Skin of body (tissue), 2 donors: ENCODE results near the gene PPTC7. TPM values are rescaled to one million over a fixed set of nuclear protein-coding genes. Genes with fewer than 3 reads are reported as not detected.
"Not testable (repeated sequence)": the region's sequence is repeated elsewhere in the genome, so short reads cannot be mapped to it uniquely, and the experiment has no call there.

Experiments
- DNase-seq: peaks from one replicate; lab custom pipeline; 2025; lab: John Stamatoyannopoulos, UW
- total RNA-seq: library from RNA; depleted of rRNA; stranded (reverse); fragments of >200 nt; gene quantifications from one replicate; pipeline ENCODE4 v1.2.3, GENCODE V29; 2014

The PPTC7 gene
- total RNA-seq, 1 donor from 2014 or later: 20.3 TPM

DNA sequence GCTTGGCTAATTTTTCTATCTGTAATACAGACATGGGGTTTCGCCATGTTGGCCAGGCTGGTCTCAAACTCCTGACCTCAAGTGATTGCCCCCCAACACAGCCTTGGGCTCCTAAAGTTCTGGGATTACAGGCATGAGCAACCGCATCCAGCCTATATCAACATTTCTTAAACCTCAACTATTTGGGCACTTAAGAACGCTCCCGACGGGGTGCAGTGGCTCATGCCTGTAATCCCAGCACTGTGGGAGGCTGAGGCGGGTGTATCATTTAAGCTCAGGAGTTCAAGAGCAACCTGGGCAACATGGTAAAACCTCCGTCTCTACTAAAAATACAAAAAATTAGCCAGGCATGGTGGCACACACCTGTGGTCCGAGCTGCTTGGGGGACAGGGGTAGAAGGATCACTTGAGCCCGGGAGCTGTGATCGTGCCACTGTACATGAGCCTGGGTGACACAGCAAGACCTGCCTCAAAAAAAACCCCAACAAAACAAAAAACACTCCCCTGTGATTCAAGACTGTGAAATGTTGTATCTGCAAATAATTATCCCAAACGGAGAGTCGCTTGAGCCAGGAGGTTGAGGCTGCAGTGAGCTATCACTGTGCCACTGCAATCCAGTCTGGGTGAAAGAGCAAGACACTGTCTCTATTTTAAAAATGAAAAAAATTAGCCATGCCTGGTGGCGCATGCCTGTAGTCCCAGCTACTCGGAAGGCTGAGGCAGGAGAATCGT, 21.5 kb downstream of the PPTC7 start:
- DNase-seq: no peak

DNA sequence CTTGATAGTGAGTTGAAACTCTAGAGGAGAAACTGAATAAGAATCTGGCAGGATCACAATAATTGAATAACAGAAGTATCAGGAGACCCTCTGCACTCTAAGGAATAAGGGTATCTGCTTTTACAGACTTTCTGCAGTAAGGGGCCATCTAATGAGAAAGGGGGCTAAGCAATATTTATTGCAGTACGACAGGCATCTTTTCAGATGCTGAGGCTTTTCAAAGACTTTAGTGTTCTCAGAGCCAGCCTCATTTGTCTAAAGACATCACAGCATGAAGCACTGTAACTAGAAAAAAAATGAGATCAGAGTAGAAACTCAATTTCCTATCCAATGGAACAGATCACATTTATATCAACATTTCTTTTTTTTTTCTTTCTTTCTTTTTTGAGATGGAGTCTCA, 22.2 kb downstream of the PPTC7 start:
- DNase-seq: no peak

DNA sequence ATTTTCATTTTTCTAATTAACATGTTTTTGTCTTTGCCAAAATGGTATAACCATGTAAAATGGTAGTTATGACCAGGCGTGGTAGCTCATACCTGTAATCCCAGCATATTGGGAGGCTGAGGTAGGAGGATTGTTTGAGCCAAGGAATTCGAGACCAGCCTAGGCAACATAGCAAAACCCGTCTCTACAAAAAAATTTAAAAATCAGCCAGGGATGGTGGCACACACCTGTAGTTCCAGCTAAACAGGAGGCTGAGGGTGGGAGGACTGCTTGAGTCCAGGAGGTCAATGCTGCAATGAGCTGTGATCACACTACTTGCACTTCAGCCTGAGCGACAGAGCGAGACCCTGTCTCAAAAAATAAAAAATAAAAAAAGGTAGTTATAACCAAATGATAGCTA, 23.1 kb downstream of the PPTC7 start:
- no peak for DNase-seq

DNA sequence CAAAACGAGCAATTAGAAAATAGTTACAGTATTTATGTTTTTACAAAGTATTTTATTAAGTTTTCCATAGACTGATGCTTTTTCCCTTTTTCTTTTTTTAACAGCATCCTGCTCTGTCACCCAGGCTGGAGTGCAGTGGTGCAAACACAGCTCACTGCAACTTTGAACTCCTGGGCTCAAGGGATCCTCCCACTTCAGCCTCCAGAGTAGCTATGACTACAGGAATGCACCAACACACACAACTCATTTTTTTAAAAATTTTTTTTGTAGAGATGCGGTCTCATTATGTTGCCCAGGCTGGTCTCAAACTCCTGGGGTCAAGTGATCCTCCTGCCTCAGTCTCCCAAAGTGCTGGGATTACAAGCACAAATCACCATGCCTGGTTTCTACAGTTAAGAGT, 24.2 kb downstream of the PPTC7 start:
- not testable (repeated sequence) for DNase-seq

DNA sequence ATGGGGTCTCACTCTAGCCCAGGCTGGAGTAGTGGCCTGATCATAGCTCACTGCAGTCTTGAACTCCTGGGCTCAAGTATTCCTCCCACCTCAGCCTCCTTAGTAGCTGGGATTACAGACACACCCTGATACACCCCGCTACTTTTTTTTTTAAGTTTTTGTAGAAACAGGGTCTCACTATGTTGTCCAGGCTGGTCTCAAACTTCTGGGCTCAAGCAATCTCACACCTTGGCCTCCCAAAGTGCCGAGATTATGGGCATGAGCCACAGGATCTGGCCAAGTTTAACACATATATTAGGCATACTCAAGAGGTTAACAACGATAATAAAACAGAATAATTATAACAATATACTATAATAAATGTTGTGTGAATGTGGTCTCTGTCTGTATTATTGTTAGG, 25.8 kb downstream of the PPTC7 start:
- DNase-seq: no peak

DNA sequence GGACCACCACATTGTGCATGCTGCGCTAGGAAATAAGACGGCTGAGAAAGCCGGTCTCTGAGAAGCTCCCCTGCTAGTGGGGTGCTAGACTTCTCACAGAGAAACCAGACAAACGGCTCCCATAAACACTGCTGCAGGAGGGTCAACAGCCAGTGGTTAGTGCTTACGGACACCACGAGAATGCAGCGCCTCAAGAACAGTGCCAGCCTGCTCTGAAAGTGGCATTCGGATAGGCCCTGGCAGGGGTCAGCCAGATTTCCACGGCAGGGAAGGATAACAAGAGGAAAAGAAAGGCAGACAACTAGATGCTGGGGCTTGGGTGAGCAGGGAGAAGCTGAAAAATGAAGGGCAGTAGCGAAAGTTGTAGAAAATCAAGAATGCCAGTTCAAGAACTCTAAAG, 26.4 kb downstream of the PPTC7 start:
- DNase-seq: no peak

DNA sequence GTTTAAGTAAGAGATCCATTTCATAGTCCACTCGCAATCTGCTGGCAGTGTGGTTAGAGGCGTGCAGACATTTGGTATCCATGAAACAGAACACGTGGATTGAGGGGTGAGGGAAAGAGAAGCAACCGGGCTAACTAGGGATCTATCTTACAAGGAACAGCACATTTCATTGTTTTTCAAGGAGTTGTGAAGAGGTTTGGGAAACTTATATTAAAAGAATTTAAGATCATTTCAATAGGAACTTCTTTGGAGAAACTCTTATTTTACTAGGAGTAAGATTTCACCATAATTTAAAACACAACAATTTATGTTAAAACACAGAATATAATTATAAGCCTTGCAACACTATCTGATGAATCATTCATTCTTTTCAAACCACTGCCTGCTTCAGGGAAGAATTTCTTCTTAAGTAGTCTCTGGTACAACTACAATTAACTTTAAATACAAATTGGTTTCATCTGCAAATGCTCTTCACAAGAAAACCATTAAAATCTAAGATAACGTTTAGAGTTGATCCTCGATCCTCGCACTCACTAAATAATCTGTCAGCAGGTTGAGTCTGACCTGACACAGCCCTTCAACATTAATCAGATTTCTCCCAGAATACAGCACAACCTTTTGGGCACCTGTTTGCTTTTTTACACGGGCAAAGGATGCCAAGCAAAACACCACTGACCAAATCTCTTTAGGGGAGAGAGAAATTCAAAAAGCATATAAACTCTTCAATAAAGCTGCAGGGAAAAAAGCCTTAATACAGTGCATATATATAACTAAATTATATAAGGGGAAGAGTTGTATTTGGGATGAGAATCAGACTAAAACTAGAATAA, 27.3 kb downstream of the PPTC7 start:
- peak; percentile 20 for DNase-seq

DNA sequence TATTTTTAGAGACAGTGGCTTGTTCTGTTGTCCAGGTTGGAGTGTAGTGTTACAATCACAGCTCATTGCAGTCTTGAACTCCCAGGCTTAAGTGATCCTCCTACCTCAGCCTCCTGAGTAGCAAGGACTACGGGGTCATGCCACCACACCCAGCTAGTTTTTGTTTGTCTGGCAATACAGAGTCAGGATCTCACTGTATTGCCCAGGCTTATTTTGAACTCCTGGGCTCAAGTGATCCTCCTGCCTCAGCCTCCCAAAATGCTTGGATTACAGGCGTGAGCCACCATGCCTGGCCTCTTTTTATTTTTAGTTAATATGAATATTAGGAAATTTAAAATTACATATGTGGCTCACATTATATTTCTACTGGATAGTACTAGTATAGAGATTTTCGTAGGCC, 28.9 kb downstream of the PPTC7 start:
- no peak for DNase-seq

DNA sequence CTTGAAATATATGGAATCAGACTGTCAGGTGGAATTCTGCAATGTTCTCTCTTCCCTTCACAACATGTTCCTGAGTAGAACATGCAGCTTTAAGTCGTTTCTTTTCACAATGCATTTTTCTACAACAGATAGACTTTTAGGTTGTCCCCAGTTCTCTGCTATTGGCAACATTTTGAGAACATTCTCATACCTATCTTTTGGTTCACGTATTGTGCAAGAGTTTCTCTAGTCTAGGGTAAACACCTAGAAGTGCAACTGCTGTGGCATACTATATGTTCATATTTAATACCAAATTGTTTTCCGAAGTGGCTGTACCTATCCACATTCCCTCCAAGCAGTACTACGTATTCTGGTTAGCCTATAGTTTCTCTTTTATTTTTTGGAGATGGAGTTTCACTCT, 32.1 kb downstream of the PPTC7 start:
- DNase-seq: no peak

DNA sequence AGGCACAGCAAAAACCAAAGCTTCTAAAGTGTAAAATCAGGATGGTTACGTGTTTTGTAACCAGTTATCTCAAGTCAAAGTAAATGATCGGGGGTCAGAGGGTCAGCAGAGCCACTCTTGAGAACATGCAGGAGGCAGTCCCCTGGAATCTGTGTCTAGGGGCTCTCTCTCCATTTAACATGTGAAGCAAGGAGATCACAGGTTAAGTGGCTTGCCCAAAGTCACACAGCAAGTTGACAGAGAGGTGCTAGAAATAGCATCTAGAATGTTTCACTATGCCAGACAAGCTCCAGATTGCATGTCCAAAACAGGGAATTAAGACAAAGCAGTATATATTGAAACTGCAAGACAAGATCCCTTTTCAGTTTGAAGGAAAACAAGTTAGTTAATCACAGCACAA, 33.4 kb downstream of the PPTC7 start:
- DNase-seq: no peak

DNA sequence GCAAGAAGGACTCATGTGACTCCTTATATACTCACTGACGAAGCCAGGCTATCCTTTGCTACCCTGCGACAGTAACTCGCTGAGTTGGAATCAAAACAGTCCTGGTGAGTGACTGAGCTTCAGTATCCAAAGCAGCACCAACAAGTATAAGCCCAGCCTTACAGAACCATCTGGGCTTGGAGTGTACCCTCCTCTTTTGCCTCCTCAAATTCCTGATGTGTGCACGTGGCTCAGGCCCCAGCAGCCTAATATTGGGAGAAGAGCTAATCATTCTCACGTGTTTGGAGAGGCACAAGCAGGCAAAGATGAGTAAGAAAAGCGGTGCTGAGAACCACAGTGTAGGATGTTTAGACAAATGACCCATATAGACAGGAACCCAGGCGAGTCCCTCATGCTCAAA, 34.4 kb downstream of the PPTC7 start:
- DNase-seq: peak; percentile 41

DNA sequence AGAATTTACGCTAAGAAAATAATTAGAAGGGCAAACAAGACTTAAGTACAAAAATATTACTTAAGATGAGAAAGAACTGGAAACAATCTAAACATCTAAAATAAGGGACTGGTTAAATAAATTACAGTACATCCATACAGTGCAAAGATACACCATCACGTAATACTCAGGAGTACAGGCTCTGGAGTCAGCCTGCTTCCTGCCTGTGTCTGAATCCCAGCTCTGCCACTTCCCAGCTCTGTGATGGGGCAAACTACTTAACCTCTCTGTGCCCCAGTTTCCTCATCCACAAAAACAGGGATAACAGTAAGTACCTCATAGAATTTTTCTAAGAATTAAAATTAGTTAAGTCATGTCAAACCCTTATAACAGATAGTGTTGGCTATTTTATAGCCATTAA, 36.0 kb downstream of the PPTC7 start:
- no peak for DNase-seq

DNA sequence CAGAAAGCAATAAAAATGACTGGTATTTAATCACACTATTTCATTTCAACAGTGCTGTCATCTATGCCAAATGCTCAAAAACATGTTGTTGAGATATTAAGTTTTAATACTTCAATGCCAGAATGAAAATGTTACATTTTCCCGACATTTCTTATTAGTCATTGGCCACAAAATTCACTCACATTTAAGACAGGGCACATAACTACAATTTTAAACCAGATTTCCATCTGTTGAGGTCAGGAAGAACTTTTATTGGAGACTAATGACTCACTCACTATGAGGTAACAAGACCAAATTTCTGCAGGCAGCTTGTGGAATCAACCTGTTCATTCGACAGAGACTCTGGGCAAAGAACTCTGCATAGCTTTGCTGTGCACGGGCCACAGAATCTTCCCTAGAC, 36.8 kb downstream of the PPTC7 start:
- DNase-seq: peak; percentile 35

DNA sequence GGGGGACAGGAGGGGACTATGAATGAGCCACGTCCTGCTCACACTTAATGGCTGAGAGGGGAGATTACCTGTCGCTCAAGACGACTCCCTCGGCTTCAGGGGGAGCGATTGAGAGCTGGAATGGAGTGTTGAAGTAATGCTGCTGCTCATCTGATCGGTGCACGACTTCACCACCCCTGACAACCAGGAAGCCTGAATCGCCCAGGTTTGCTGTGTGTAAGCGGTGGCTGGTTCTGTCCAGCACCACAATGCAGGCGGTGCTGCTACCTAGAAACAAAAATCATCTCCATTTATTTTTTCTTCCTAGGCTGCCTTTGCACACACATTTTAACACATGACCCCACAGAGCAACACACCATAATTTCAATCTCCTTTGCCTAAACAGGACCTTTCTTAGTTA, 37.3 kb downstream of the PPTC7 start:
- no peak for DNase-seq

DNA sequence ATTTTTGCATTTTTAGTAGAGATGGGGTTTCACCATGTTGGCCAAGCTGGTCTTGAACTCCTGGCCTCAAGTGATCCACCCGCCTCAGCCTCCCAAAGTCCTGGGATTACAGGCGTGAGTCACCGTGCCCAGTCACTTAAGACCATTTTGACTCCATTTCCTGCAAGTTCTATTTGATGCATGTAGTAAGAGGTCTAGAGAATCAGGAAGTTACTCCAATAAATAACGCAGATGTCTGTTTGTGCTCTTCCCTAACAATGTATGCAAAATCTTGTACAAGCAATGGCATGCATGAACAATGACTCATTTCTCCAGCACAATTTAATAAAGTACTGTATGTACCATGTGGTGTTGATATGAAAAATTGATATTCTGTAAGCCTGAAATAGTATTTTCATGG, 37.9 kb downstream of the PPTC7 start:
- DNase-seq: peak; percentile 38

DNA sequence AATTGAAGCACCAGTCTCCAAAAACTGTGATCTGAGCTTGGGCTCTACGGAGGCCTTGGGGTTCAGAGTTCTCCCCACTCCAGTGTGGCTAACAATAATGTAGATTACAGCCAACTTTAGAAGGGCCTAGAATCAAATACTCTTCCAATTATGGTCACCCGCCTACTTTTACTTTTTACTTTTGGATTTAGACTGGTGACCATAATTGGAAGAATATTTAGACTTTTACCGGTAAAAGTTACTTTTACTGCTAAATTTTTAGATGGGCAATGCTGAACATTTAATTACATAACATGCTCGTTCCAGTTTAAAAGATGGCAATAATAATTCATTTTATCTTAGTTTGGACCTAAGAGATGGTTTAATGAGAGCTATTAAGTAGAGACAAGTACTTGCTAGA, 39.2 kb downstream of the PPTC7 start:
- no peak for DNase-seq

DNA sequence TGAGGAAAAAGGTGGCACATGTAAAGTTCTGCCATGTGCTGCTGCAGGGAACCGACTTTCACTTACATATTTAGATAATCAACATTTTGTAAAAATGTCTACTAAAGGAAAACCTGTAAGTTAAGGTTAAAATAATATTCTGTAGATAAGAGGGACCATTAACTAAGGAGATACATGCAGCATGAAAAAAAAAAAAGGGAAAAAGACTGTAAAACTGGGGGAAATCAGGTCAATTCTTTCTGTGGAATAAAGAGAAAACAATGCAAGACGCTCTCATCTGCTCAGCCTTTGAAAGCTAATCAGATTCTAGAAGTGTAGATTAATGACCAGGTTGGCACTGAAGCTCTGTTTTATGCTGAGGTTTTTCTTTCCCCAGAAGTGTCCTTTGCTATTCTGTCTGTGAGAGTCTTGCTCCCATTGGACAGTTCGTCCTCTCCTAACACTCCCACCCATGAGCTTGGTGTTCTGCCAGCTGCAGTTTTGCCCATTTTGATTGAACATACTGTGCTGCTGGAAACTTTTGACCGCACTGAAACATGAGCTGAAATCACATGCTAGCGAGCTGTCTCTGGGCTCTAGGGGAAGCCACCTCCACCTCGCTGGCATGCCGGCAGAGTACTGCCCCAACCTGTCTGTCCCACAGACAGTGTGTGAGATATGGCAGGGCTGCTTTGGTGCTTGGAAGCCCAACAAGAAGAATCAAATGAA, 39.7 kb downstream of the PPTC7 start:
- peak; percentile 12 for DNase-seq

DNA sequence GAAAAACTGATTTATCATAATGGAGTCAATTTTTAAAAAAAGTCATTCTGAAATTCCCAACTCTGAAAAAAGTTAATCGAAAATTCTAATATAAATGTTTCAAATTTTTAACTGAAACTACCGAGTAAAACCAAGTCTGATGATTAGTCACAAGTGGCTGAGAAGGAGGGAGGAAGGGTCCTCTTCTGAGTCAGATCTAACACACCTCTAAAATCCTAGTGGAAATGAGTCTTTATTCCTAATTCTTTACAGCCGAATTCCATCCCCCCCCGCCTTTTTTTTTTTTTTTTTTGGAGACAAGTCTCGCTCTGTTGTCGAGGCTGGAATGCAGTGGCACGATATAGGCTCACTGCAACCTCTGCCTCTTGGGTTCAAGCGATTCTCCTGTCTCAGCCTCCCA, 43.1 kb downstream of the PPTC7 start:
- no peak for DNase-seq

DNA sequence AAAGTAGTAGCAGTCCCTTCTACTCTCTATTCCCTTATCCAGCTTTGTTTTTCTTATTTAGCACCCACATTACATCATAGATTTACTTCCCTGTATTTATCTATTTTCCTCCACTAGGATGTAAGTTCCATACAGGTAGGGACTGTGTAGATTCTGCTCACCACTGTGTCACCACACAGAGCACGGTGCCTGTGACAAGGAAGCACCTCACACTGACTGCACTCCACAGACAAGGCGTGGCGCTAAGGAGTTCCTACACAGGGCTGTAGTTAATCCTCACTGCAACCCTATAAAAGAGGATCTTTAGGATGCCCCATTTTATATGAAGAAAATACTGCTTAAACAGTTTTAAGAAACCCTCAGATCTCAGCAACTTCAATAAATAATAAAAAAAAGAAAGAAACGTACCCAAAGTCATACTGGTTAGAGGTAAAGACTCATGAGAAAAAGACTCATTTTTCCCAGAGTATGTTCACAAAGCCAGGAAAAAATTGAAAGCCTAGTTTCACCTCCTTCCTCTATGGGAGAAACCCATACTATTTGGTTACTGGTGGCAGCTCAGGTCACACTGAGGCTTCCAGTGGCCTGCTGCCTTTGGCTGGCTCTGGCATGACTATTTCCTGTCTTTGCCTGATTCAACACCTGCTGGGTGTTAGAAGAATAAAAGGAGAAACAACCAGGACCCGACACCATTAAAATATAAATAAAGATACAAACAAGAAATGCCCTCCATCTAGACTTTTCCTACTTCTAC, 44.1 kb downstream of the PPTC7 start:
- no peak for DNase-seq

DNA sequence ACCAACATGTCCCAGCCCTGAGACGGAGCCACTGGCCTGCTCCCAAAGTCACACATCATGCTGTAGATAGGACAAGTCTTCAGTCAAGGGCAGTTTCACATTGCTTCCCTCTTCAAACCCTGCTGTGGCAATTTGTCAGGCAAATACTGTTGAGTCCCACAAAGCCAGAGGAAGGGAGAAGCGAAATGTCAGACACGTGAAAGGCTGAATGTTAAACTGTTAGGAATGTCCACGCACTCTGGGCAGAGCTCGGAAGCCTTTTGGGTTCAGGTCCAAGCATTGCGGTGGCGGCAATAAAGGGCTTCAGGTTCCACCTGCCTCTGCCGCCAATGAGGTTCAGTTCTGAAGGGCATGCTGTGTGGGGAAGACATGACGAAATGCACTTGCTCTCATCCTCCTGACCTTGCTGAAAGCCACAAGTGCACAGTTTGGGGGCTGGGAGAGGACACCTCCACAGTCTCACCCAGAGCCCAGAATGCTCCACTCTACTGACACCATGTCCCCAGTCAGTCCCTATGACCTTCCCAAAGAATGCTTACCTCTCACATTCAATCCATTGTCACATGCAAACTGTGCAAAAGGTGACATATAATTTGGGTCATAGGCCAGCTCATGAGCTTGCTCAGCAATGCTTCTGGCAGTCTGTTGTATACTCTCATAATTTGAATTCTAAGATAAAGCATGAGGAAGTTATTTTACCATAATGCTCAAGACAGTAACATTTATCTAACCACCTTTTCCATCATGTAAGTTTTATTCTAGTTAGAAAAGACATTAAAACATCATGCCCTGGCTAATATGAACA, 45.3 kb downstream of the PPTC7 start:
- DNase-seq: no peak
